GM19324 (cell line): Measurements from ENCODE around the gene CACNA2D2.

Experiments used
- ATAC-seq: cut with Tn5 transposase; IDR thresholded peaks from one replicate; pipeline ENCODE4 v1.9.1; 2021; ENCODE audit warnings: mild to moderate bottlenecking, moderate library complexity; ENCODE audit not compliant: unreplicated experiment, low FRiP score

The CACNA2D2 gene

DNA sequence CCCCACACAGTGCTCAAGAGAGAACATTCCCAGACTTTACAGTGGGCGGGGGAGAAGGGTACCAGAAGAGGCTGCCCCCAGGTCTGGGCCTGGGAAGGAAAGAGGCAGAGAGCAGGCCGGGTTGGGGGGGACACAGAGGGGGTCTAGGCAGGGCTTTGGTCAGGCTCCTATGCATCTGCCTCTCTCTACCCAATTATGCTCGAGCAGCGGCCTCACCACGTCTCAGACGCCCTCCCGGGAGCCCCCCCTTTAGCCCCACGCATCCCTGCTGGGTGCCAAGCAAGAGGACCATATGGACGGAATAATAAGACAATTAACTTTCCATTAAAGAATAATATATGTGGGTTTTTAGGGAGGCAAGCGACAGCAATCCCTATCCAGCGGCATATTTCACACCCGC, 32.8 kb downstream of the CACNA2D2 start:
- no peak for ATAC-seq

DNA sequence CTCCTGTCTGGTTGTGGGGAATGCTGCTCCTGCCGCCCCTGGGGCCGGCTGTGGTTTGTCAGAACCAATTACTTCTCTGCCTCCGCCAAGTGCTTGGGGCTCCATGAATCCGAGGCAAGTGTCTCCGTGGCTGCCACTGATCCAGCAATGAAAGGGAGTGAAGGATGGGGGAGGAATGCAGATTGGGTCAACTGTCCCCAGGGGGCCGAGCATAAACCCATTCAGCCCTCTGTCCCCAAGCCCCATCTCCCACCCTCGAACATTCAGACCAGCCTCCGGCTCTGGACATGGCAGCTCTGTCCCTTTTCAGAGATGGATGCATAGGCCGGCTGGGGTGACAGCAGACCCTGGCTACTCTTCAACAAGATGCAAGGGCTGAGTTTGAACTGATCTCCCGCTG, 35.5 kb downstream of the CACNA2D2 start:
- no peak for ATAC-seq

DNA sequence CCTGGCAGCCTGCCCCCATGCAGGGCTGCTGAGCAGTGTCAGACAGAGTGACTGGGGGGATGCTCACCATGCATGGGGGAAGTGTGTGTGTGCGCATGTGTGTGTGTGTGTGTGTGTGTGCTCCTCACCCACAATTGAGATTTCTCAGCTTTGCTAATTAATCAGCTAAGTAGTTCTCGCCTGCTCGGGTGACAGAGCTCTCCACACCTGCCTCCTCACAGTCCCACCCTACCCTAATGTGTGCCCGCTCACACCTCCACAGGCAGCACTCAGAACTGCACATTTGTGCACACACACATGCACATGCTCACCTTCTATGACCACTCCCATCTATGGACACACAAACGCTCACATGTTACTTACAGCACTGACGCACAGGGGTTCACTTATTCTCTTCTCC, 37.3 kb downstream of the CACNA2D2 start:
- no peak for ATAC-seq

GRCh38 chr3:50464569-50464968, 38.9 kb downstream of the CACNA2D2 start:
- ATAC-seq: no peak

DNA sequence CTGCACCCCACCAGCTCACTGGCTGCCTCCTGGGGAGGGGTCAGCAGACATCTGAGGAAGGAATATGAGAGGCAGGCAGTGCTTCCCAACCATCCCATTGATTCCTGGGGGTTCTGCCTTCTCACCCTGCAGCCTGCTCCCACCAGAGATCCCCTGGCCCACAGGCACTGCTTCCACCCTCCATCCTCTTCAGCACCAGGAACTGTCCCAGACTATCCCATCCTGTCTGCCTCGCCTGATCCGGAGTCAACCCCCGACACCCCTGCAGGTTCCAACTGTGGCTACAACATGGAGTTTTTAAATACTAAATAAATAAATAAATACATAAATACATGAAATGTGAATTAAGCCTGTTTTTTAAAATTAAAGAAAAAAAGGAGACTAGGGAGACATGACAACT, 43.6 kb downstream of the CACNA2D2 start:
- ATAC-seq: no peak

DNA sequence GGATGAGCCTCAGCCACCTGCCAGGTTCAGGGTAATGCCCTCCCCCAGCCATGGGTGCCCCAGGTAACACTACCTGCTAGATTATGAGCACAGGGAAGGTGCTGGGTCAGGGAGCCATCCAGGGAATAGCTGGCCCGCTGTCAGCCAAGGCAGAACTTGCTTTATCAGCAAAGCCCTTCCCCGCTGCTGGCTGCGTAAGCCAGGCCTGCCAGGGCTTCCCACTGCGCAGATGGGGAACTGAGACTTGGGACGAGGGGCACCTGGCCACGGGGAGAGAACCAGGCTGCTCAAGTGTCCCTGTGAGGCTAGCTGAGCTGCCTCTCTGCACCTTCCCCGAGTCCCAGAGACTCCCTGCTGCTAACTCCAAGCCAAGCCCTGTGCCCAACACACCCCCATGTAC, 45.4 kb downstream of the CACNA2D2 start:
- no peak for ATAC-seq

GRCh38 chr3:50455161-50456018, 48.0 kb downstream of the CACNA2D2 start:
- no peak for ATAC-seq

GRCh38 chr3:50454481-50455070, 48.9 kb downstream of the CACNA2D2 start:
- ATAC-seq: no peak

- no peak for ATAC-seq
These were observed 49.5 kb downstream of the CACNA2D2 start for GRCh38 chr3:50453907-50454306.

GRCh38 chr3:50450209-50450921, 53.1 kb downstream of the CACNA2D2 start:
- ATAC-seq: no peak

DNA sequence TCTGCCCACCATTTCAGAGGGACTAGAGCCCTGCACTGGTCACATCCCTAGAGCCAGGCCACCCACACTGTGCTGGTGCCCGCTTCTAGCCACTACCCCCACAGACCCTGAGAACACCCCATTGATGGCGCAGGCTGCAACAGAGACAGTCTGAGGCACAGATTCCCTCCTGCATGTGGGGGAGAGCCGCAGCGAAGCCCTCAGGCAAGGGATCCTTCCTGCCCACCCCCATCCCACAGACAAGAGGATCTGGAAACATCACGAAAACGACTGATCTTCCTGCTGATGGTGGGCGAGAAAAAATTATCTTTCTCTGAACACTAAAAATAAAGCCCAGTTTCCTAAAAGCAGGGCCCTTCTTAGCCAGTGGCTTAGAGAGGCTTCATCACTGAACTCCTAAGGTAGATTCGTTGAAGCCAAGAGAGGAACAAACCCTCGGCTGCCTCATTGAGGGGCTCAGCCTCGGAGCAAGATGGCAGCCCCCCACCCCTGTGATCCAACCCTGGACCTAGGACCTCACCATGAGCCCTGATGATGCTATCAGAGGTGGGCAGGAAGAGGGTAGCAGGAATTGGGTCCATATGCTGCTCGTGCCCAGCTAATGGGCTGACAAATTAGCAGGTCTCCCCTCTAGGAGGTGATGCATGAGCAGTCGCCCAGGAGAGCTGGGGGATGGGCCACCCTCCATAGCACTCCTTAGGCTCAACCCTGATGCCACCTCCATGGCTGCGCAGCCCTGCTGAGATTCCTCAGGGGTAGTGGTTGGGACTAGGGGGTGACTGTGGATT, 54.5 kb downstream of the CACNA2D2 start:
- ATAC-seq: no peak

DNA sequence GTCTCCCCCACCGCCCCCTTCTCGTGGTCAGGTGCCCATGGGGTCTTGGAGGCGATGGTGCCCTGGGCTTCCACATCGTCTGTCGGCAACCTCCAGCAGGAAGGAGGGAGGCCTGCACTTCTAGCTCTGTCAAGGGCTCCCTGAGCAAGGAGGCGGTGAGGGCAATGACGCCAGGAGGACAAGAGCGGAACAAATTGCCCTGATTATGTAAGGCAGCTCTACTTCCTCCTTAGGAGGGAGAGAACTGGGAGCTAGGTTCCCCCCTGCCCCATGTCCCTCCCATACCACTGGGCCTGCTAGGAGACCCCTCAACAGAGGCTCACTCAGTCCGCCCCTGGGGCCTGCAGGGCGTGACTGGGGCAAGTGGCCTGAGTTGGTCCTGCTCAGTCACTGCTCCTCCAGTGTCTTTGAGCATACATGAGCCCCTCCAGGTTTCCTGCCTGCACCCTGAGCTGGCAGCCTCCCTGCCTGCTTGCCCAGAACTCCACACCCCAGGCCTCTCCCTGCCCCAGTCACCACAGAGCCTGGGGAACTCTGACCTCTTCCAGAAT, 56.1 kb downstream of the CACNA2D2 start:
- ATAC-seq: no peak

DNA sequence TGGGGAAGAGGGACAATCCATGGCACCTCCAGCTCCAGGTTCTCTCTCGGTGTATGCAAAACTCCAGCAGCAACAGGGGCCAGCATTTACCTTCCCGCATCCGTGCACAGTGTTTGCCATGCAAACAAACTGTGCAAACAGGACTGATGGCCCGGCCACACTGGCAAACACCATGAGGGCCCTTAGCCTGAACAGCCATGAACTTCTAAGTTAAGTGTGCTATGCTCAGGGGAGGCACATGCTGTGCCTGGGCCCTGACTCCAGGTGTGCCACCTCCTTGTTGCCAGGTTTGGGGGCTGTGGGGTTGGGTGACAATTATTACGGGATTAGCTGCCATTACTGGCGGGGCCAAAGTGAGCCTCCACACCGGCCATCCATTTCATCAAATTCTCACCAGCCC, 57.5 kb downstream of the CACNA2D2 start:
- ATAC-seq: no peak

GRCh38 chr3:50444782-50445181, 58.7 kb downstream of the CACNA2D2 start:
- ATAC-seq: no peak

DNA sequence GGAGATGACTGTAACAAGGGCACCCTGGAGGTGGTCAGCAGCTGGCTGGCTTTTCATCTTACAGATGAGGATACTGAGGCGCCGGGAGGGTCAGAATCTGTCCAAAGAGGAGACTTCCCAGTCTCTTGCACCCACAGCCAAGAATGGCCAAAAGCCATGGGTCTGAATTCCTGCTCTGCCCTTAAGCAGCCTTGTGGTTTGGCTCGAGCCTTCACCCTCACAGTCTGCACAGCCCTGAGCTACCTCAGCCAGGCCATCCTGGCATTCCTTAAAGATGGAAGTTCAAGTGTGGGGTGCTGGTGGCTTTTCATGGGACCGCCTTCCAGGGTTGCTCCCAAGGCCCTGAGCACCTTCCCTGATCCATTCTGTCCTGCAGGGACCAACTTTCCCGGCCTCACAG, 59.2 kb downstream of the CACNA2D2 start:
- no peak for ATAC-seq

GRCh38 chr3:50442945-50443579, 60.4 kb downstream of the CACNA2D2 start:
- ATAC-seq: no peak

- ATAC-seq: no peak
These were observed 61.8 kb downstream of the CACNA2D2 start for GRCh38 chr3:50441424-50442217.

DNA sequence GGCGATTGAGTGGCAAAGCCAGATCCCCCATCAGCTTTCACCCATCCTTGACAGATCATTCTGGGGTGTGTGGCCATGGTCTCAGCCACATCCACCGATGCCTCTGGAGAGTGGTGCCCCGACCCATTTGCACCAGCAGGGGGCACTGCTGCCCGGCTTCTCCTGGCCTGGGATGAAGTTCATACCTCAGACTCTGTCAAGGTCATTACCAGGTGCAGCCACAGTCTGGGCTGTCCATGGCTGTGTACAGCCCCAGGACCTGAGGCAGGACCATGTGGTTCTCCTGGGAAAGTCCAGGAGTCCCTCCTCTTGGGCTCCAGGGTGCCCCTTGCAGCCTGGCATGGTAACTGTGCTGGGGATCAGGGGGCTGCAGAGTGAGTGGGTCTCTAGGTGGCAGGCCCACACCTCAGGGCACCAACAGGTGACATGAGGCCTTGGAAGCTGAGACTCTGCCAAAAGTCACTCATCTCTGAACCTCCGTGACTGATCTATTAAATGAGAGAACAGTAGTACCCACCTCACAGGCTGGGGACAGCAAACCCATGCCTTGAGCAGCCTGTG, 67.2 kb downstream of the CACNA2D2 start:
- ATAC-seq: no peak
